ENCODE results near the gene CFAP77. TPM values are rescaled to one million over a fixed set of nuclear protein-coding genes. Genes with fewer than 3 reads are reported as not detected.

The CFAP77 gene
- total and polyA plus RNA-seq, 2 of the 13 experiments (the other 11 are each of a cell fraction or from before 2014, with no cell fraction given): not detected

DNA sequence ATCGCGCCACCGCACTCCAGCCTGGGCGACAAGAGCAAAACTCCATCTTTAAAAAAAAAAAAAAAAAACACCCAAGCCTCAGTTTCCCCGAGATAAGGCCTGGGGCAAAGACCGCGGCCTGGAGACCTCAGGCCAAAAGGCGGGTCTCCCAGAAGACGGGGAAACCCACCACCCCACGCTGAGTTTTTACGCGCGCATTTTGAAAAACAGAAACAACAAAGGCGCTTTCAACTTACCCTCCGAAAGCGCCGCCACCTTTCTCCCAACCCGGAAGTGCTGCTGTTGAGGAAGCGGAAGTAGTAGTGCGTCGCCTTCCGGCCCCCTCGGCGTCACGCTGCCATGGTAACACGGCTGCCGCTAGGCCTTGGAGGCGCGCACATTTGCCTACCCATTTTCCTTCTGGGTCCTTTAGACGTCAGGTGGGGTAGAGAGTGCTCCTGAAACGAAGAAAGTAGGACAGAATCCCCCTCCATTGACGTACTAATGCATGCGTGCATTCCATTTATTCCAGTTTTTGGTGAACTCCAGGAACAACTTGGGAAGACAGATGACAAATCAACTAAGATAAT, 3.4 kb upstream of the CFAP77 start, which contains the start of gene TTF1 (continued):
- TF ChIP-seq ZNF292 (CRISPR knock-in tag; IDR thresholded peaks at IDR 0.05; ENCODE audit: borderline replicate concordance, low read depth) (no peak), ARID2 (CRISPR knock-in tag; IDR thresholded peaks at IDR 0.05; ENCODE audit: borderline replicate concordance) (no peak), CHCHD3 (CRISPR knock-in tag; IDR thresholded peaks at IDR 0.05) (no peak), ZNF550 (CRISPR knock-in tag; IDR thresholded peaks at IDR 0.05; ENCODE audit: borderline replicate concordance) (0 out of 2 replicates have a peak, but pooled peaks have one; percentile 45), BORCS8-MEF2B (CRISPR knock-in tag; IDR thresholded peaks at IDR 0.05) (peak; percentile 49; the same call in 1 of the 2 replicates), RFX5 (IDR thresholded peaks at IDR 0.05; ENCODE audit: low read depth, low read length) (peak; percentile 42; the same call in 1 of the 2 replicates), ZNF367 (CRISPR knock-in tag; IDR thresholded peaks at IDR 0.05; ENCODE audit: borderline replicate concordance) (no peak), ZNF768 (CRISPR knock-in tag; IDR thresholded peaks at IDR 0.05) (no peak), ASH2L (IDR thresholded peaks at IDR 0.05; ENCODE audit: insufficient read length, low read depth, low read length) (peak; percentile 58), NFE2L1 (CRISPR knock-in tag; IDR thresholded peaks at IDR 0.05; ENCODE audit: borderline replicate concordance) (no peak), AGO2 (optimal IDR thresholded peaks at IDR 0.05; ENCODE audit: low read depth, low read length) (no peak), SP2 (CRISPR knock-in tag; IDR thresholded peaks at IDR 0.05) (peak; percentile 52; the same call in 1 of the 2 replicates), PHF21A (CRISPR knock-in tag; IDR thresholded peaks at IDR 0.05) (no peak), NR1H2 (CRISPR knock-in tag; IDR thresholded peaks at IDR 0.05; ENCODE audit: borderline replicate concordance, low read depth) (no peak), ZNF747 (CRISPR knock-in tag; IDR thresholded peaks at IDR 0.05; ENCODE audit: borderline replicate concordance) (no peak), ZNF207 (IDR thresholded peaks at IDR 0.05; ENCODE audit: borderline replicate concordance) (no peak), ZNF10 (CRISPR knock-in tag; IDR thresholded peaks at IDR 0.05; ENCODE audit: borderline replicate concordance, low read depth) (no peak), ZSCAN9 (CRISPR knock-in tag; IDR thresholded peaks at IDR 0.05; ENCODE audit: borderline replicate concordance) (no peak), TCF7L2 (IDR thresholded peaks at IDR 0.05; ENCODE audit: low read depth, low read length) (no peak), POLR2AphosphoS5 (IDR thresholded peaks at IDR 0.05; ENCODE audit: low read depth, low read length) (peak; percentile 76)
- TF ChIP-seq, protein P1, sequence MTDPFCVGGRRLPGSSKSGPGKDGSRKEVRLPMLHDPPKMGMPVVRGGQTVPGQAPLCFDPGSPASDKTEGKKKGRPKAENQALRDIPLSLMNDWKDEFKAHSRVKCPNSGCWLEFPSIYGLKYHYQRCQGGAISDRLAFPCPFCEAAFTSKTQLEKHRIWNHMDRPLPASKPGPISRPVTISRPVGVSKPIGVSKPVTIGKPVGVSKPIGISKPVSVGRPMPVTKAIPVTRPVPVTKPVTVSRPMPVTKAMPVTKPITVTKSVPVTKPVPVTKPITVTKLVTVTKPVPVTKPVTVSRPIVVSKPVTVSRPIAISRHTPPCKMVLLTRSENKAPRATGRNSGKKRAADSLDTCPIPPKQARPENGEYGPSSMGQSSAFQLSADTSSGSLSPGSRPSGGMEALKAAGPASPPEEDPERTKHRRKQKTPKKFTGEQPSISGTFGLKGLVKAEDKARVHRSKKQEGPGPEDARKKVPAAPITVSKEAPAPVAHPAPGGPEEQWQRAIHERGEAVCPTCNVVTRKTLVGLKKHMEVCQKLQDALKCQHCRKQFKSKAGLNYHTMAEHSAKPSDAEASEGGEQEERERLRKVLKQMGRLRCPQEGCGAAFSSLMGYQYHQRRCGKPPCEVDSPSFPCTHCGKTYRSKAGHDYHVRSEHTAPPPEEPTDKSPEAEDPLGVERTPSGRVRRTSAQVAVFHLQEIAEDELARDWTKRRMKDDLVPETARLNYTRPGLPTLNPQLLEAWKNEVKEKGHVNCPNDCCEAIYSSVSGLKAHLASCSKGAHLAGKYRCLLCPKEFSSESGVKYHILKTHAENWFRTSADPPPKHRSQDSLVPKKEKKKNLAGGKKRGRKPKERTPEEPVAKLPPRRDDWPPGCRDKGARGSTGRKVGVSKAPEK (CRISPR knock-in tag; IDR thresholded peaks at IDR 0.05; ENCODE audit: borderline replicate concordance): no peak
- TF ChIP-seq, protein P2, sequence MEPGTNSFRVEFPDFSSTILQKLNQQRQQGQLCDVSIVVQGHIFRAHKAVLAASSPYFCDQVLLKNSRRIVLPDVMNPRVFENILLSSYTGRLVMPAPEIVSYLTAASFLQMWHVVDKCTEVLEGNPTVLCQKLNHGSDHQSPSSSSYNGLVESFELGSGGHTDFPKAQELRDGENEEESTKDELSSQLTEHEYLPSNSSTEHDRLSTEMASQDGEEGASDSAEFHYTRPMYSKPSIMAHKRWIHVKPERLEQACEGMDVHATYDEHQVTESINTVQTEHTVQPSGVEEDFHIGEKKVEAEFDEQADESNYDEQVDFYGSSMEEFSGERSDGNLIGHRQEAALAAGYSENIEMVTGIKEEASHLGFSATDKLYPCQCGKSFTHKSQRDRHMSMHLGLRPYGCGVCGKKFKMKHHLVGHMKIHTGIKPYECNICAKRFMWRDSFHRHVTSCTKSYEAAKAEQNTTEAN (CRISPR knock-in tag; conservative IDR thresholded peaks at IDR 0.05): no peak
- TF ChIP-seq, protein P3, sequence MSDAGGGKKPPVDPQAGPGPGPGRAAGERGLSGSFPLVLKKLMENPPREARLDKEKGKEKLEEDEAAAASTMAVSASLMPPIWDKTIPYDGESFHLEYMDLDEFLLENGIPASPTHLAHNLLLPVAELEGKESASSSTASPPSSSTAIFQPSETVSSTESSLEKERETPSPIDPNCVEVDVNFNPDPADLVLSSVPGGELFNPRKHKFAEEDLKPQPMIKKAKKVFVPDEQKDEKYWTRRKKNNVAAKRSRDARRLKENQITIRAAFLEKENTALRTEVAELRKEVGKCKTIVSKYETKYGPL (CRISPR knock-in tag; IDR thresholded peaks at IDR 0.05): no peak
- TF ChIP-seq, protein P4, sequence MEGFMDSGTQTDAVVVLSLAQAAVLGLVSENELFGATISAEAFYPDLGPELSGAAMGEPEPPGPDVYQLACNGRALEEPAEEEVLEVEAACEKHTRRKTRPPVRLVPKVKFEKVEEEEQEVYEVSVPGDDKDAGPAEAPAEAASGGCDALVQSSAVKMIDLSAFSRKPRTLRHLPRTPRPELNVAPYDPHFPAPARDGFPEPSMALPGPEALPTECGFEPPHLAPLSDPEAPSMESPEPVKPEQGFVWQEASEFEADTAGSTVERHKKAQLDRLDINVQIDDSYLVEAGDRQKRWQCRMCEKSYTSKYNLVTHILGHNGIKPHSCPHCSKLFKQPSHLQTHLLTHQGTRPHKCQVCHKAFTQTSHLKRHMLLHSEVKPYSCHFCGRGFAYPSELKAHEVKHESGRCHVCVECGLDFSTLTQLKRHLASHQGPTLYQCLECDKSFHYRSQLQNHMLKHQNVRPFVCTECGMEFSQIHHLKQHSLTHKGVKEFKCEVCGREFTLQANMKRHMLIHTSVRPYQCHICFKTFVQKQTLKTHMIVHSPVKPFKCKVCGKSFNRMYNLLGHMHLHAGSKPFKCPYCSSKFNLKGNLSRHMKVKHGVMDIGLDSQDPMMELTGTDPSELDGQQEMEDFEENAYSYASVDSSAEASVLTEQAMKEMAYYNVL (CRISPR knock-in tag; IDR thresholded peaks at IDR 0.05; ENCODE audit: borderline replicate concordance): no peak
